Activated CD4-positive, CD25-positive, alpha-beta regulatory T cell treated with anti-CD3 and anti-CD28 coated beads, Interleukin-2, amount 50 U/mL, for 72 hours (primary cell): ENCODE results near the gene GPN2.
A peak's percentile ranks its signal among the peaks of the same experiment; 100 is the strongest.
"Not testable (repeated sequence)": the region's sequence is repeated elsewhere in the genome, so short reads cannot be mapped to it uniquely, and the experiment has no call there.

Experiments
- DNase-seq: peaks from one replicate; pipeline ENCODE4 v3.0.0; 2021

GPN2 gene

GRCh38 chr1:26900001-26900814, 10.1 kb upstream of the GPN2 start, which contains the start of gene GPATCH3:
TSS of gene GPATCH3 (minus strand) at chr1:26900467. CDS start at chr1:26900442, 25 bp downstream.
- peak; percentile 86 for DNase-seq

GRCh38 chr1:26897351-26897750, 7.3 kb upstream of the GPN2 start:
- DNase-seq, result no peak

GRCh38 chr1:26894263-26894662, 4.2 kb upstream of the GPN2 start:
- no peak for DNase-seq

- DNase-seq, result no peak
Observed at GRCh38 chr1:26890467-26890796, 349 bp upstream of the GPN2 start.

- DNase-seq, result no peak
Observed at GRCh38 chr1:26888231-26888630, 1.9 kb downstream of the GPN2 start.

GRCh38 chr1:26887125-26887524, 3.0 kb downstream of the GPN2 start:
- no peak for DNase-seq

GRCh38 chr1:26882696-26883463, 7.2 kb downstream of the GPN2 start:
- DNase-seq, result no peak

- not testable (repeated sequence) for DNase-seq
Observed at GRCh38 chr1:26881611-26882010, 8.5 kb downstream of the GPN2 start.

GRCh38 chr1:26879793-26880192, 10.3 kb downstream of the GPN2 start:
- DNase-seq, result no peak

- no peak for DNase-seq
Observed at GRCh38 chr1:26877326-26877725, 12.8 kb downstream of the GPN2 start.

GRCh38 chr1:26874896-26875295, 15.2 kb downstream of the GPN2 start:
- no peak for DNase-seq

- not testable (repeated sequence) for DNase-seq
Observed at GRCh38 chr1:26873097-26873496, 17.0 kb downstream of the GPN2 start.

GRCh38 chr1:26864610-26865480, 25.2 kb downstream of the GPN2 start:
- peak; percentile 96 for DNase-seq

- no peak for DNase-seq
Observed at GRCh38 chr1:26863685-26864077, 26.4 kb downstream of the GPN2 start.

- DNase-seq, result peak; percentile 46
Observed at GRCh38 chr1:26862781-26863684, 27.1 kb downstream of the GPN2 start, which contains the start of gene SFN. TSS of gene SFN (plus strand) at chr1:26863149. CDS start at chr1:26863213, 64 bp downstream.

- no peak for DNase-seq
Observed at GRCh38 chr1:26861889-26862378, 28.1 kb downstream of the GPN2 start.

- DNase-seq, result no peak
Observed at GRCh38 chr1:26861286-26861701, 28.8 kb downstream of the GPN2 start.

GRCh38 chr1:26858891-26859640, 31.0 kb downstream of the GPN2 start:
- DNase-seq, result no peak

- DNase-seq, result no peak
Observed at GRCh38 chr1:26858160-26858559, 31.9 kb downstream of the GPN2 start.

- DNase-seq, result no peak
Observed at GRCh38 chr1:26857473-26858060, 32.5 kb downstream of the GPN2 start.
